HTERT RPE-1 (cell line): ENCODE measurements around the gene PTK7.

ENCODE experiments used
- in situ Hi-C: fragments of 300-500 bp; cut with MboI; formaldehyde crosslinking; loops from 4 replicates; pipeline ENCODE4 v1.14.3; 2020; ENCODE audit warnings: low sequenced_read_pairs

Gene PTK7

GRCh38 chr6:43200541-43200940, 124.4 kb downstream of the PTK7 start:
- in situ Hi-C loops = no loop called here

GRCh38 chr6:43202451-43202850, 126.3 kb downstream of the PTK7 start:
- in situ Hi-C loops = no loop called here

GRCh38 chr6:43203029-43203717, 127.1 kb downstream of the PTK7 start:
- in situ Hi-C loops = no loop called here

GRCh38 chr6:43203718-43204095, 127.6 kb downstream of the PTK7 start:
- in situ Hi-C loops = no loop called here

GRCh38 chr6:43204271-43205105, 128.4 kb downstream of the PTK7 start:
- in situ Hi-C loops = no loop called here

- in situ Hi-C loops = no loop called here
Observed at GRCh38 chr6:43205849-43206248, 129.7 kb downstream of the PTK7 start.

- in situ Hi-C loops = no loop called here
Observed at GRCh38 chr6:43207286-43207685, 131.2 kb downstream of the PTK7 start.
